Cardiac fibroblast (primary cell): ENCODE results near the gene CDR2.

ENCODE experiments used
- DNase-seq, 2 donors: peaks; one replicate each; pipeline versions ENCODE4 v3.0.0 to v3.0.0-alpha.2; 2010; ENCODE audit warnings: low read depth in 2 of 2
- H3K4me3 ChIP-seq, 2 donors: replicated peaks in 1 of 2; 1 replicate in 1 of 2; 2 replicates in 1 of 2; pipeline ENCODE4 v1.5.1; 2011; ENCODE audit warnings: low read depth in 2 of 2, low read length in 2 of 2, mild to moderate bottlenecking in 2 of 2, moderate library complexity in 1 of 2
- TF ChIP-seq, protein P1 (sequence below): IDR thresholded peaks from one replicate; pipeline ENCODE4 v1.5.1; 2011; ENCODE audit warnings: low read depth, mild to moderate bottlenecking, low read length, inconsistent platforms

The CDR2 gene

DNA sequence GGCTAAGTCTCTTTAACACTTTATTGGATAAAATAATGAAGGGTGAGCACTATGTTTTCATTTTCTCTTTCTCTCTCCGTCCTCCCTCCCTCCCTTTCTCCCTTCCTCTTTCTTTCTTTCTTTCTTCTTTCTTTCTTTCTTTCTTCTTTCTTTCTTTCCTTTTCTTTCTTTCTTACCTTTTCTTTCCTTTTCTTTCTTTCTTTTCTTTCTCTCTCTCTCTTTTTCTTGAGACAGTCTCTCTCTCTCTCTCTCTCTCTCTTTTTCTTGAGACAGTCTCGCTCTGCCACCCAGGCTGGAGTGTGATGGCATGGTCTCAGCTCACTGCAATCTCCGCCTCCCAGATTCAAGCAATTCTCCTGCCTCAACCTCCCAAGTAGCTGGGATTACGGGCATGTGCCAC lies 21.5 kb upstream of the CDR2 start:
- no peak overlapping the region for H3K4me3 ChIP-seq
- TF ChIP-seq, protein P1, sequence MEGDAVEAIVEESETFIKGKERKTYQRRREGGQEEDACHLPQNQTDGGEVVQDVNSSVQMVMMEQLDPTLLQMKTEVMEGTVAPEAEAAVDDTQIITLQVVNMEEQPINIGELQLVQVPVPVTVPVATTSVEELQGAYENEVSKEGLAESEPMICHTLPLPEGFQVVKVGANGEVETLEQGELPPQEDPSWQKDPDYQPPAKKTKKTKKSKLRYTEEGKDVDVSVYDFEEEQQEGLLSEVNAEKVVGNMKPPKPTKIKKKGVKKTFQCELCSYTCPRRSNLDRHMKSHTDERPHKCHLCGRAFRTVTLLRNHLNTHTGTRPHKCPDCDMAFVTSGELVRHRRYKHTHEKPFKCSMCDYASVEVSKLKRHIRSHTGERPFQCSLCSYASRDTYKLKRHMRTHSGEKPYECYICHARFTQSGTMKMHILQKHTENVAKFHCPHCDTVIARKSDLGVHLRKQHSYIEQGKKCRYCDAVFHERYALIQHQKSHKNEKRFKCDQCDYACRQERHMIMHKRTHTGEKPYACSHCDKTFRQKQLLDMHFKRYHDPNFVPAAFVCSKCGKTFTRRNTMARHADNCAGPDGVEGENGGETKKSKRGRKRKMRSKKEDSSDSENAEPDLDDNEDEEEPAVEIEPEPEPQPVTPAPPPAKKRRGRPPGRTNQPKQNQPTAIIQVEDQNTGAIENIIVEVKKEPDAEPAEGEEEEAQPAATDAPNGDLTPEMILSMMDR: no peak
- DNase-seq: no peak

DNA sequence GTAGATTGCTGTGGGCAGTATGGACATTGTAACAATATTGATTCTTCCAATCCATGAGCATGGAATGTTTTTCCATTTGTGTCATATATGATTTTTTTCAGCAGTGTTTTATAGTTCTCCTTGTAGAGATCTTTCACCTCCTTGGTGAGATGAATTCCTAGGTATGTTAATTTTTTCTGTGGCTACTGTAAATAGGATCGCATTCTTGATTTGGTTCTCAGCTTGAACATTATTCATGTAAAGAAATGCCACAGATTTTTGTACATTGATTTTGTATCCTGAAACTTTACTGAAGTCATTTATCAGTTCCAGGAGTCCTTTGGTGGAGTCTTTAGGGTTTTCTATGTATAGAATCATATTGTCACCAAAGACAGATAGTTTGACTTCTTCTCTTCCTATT lies 19.7 kb upstream of the CDR2 start:
- no peak overlapping the region for H3K4me3 ChIP-seq
- TF ChIP-seq, protein P1: no peak
- DNase-seq: no peak

DNA sequence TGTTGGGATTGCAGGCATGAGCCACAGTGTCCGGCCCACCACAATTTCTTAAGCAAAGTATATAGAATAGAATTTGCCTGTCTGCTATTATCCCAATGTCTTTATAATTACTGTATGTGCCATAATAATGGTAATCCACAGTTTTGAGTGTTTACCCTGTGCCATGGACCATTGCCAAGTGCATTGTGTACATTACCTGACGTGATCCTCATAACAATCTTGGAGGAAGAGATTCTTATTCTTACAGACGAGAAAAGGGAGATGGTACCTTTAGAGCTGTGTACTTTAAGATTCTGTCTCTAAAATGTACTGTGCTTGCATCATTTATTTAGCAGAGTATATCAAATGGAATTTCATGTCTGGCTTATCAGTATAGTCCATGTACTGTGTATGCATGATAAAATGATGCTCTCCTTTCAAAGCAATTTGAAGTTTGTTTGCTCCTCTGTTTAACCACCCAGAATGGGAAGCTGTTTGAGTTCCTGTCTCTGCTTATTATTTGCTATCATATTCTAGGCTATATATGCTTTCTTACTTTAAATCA lies 13.8 kb upstream of the CDR2 start:
- TF ChIP-seq, protein P1: no peak
- no peak for DNase-seq
- H3K4me3 ChIP-seq: no peak overlapping the region

DNA sequence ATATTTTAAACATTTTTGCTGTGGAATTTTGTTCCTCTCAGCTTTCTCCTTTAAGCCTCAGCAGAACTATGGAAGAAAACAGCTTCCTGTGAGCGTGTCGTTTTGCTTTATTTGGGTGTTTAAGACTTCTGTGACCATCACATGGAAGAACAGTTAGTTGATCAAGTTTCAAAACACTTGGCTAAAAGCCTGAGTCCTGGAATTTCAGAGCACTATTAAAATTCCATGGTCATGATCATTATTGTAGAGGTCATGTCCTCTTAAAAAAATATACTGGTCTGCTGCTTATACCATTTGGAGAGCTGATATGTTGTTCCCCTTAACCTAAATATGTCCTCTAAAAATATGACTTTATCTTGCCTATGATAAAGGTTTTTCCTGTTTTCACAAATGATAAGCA lies 12.6 kb upstream of the CDR2 start:
- no peak overlapping the region for H3K4me3 ChIP-seq
- DNase-seq: peak; percentile 89 to 95
- TF ChIP-seq, protein P1: no peak

DNA sequence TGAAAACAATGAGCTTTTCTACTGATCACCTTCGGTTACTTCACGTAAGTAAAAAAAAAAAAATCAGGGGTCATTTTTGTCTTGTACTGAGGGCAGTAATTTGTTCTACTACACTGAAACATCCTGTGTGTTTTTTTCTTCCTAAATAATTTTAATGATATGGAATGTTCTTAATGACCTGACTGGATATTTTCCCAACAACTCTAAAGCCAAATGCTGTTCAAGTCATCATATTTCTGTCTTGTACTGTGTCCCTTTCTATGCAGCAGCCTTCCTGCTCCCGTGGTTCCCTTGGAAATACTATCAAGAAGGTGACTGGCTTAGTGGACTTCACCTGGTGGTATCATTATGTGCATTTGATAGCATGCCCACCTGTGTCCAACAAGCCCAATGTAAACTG lies 10.8 kb upstream of the CDR2 start:
- no peak for DNase-seq
- H3K4me3 ChIP-seq: no peak overlapping the region
- TF ChIP-seq, protein P1: no peak

DNA sequence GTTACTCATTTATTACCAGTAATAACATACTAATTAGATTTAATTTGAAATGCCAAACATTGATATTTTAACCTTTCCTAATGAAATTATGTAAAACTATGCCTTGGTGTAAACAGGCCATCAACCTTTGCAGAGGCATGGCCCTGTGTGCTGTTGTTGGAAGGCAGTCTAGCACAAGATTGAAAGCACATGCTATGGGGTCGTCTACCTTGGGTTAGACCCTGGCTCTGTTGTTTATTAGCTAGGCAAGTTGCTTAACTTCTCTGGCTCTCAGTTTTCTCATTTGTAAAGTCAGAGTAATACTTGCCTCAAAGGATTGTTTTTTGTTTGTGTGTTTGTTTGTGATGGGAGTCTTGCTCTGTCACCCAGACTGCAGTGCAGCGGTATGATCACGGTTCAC lies 9.4 kb upstream of the CDR2 start:
- TF ChIP-seq, protein P1: no peak
- DNase-seq: no peak
- H3K4me3 ChIP-seq: no peak overlapping the region

DNA sequence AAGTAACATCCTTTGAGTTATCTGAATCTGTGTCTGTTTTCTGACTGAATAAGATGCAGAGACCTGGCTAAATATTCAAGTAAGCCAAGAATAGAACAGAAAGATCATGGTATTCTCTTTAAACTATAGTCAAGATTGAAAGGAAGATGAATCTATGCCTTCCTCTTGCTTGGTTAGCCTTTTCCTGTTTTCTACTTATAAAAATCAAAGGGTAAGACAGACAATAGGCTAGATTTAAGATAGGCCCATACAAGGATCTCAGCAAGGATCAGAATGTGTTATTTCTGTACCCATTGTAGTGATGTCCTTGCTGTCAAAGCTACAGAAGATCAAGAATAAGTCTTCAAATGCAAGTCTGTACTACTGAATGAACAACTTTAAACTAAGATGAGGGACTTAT lies 7.0 kb upstream of the CDR2 start:
- no peak overlapping the region for H3K4me3 ChIP-seq
- DNase-seq: no peak

More for the DNA sequence above, 7.0 kb upstream of the CDR2 start:
- TF ChIP-seq, protein P1: no peak
